Renal cortical epithelial cell (primary cell): ENCODE results near the gene ELOVL1. TPM values are rescaled to one million over a fixed set of nuclear protein-coding genes. Genes with fewer than 3 reads are reported as not detected.

Source experiments
- DNase-seq: peaks from one replicate; pipeline ENCODE4 v3.0.0-alpha.2; 2011; ENCODE audit warnings: low read depth
- total RNA-seq: library from RNA; depleted of rRNA; stranded (reverse); fragments of >200 nt; gene quantifications from 2 replicates; pipeline ENCODE4 v1.2.3, GENCODE V29; 2014

The ELOVL1 gene
- total RNA-seq, 1 donor from 2014 or later = 59.0 TPM

DNA sequence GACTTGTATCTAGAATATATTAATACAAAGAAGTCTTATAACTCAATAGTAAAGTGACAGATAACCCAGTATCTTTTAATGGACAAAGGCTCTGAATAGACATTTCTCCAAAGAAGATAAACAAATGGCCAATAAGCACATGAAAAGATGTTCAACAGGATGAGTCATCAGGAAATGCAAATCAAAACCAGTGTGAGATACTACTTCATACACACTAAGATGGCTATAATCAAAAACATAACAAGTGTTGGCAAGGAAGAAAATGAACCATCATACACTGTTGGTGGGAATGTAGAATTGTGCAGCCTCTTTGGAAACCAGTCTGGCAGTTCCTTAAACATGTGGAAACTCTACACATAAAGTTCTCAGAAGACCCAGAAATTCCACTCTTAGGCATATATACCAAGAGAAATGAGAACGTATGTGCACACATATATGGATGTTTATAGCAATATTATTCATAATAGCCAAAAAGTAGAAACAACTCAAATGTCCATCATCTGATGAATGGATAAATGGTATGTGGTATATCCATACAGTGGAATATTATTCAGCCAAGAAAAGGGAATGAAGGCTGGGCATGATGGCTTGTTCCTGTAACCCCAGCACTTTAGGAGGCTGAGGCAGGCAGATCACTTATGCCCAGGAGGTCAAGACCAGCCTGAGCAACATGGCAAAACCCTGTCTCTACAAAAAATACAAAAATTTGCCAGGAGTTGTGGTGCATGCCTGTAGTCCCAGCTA, 40.1 kb downstream of the ELOVL1 start:
- no peak for DNase-seq

DNA sequence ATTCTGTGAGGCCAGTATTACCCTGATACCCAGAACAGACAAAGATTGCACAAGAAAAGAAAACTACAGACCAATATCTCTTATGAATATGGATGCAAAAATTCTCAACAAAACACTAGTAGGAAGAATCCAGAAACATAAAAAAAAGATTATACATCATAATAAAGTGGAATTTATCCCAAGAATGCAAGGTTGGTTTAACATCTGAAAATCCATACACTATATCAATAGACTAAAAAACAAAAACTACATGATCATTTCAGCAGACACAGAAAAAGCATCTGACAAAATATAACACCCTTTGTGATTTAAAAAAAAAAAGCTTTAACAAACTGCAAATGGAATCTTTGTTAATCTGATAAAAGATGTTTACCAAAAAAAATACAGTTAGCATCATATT, 42.4 kb downstream of the ELOVL1 start:
- DNase-seq = no peak

DNA sequence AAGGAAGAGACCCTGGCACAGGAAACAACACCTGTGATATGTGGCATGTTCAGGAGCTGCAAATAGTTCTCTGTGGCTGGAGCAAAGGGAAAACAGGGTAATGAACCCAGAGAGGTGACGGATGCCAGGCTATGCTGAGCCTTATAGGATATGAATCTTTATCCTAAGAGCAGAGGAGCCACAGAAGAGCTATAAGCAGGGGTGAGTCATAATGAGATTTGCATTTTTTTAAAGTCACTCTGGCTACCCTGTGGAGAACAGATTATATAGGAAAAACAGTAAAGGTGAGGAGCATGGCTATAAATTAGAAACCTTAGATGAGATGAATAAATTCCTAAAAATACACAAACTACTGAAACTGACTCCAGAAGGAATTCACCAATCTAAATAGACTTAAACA, 43.0 kb downstream of the ELOVL1 start:
- DNase-seq = no peak

DNA sequence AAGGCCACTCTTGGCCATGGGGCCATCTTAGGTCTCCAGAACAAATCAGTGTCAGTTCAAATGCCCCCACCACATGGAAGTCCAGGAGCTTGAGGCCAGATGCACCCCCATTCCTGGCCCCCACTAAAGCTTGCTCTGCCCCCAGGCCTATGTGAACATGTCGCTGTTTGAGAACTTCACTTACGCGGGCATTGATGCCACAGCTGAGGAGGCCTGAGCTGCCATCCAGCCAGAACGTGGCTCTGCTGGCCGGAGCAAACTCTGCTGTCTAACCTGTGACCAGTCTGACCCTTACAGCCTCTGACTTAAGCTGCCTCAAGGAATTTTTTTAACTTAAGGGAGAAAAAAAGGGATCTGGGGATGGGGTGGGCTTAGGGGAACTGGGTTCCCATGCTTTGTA, 45.3 kb downstream of the ELOVL1 start:
- no peak for DNase-seq

DNA sequence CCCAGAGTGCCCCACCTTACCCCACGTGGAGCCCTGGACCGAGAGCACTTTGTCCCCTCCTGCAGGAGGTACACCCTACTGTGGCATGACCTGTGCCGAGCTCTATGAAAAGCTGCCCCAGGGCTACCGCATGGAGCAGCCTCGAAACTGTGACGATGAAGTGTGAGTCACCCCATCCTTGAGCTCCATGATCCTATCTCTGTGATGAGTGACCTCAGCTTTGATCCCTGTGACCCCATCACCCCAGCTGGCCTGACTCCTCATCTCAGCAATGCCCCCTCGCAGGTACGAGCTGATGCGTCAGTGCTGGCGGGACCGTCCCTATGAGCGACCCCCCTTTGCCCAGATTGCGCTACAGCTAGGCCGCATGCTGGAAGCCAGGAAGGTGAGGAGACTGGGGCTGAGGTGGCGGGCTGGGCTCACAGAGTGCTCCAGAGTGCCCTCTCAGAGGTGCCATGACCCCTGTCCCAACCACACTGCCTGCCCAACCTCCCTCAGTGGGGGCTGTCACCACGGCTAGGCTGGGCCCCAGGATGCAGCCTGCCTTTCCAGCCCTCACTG, 46.4 kb downstream of the ELOVL1 start:
- no peak for DNase-seq

DNA sequence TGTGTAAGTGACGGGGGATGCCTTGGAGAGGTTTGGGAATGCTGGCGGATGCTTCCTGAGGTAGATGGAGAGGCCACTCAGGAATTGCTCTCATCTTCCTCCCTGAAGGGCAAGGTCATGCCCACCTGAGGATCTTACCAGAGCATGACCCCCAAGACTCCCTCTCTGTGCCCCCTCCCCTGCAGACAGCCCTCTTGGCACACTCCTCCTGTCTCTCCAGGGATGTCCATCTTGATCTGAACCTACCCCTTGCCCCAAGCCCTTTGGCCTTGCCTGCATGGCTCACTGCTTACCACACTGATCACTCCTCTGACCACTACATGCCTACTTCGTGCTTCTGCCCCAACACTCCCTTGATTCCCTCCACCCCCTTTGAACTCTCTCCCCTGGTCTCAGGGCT, 48.0 kb downstream of the ELOVL1 start:
- peak; percentile 13 for DNase-seq

DNA sequence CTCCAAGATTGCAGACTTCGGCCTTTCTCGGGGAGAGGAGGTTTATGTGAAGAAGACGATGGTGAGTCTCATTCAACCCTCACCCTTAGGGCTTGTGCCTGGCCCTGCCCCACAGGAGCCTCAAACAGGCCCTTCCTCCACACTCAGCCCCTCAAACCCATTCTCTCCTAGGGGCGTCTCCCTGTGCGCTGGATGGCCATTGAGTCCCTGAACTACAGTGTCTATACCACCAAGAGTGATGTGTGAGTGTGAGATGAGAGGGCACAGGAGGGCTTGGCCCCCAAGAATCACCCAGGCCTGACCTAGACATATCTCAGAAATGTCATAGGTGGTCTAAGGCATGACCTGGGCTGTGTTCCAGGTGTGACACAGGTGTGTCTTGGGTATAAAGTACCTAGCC, 48.5 kb downstream of the ELOVL1 start:
- DNase-seq = no peak

DNA sequence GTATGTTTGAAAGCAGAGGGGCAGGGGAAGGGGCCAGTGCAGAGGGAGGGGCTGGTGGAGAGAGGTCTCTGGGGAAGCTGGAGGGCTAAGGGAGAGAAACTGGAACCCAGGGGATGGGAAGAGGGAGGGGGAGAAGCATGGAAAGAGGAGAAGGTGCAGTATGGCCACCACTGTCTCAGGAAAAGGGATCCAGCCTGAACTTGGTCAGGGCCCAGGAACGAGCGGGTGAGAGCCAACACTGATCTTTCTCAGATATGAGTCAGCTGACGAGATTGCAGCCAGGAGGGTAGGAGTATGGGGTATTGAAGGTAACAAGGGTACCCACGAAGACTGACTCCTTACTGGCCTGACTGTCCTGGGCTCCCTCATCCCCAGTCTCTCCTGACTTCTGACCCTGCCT, 49.0 kb downstream of the ELOVL1 start:
- DNase-seq = no peak

DNA sequence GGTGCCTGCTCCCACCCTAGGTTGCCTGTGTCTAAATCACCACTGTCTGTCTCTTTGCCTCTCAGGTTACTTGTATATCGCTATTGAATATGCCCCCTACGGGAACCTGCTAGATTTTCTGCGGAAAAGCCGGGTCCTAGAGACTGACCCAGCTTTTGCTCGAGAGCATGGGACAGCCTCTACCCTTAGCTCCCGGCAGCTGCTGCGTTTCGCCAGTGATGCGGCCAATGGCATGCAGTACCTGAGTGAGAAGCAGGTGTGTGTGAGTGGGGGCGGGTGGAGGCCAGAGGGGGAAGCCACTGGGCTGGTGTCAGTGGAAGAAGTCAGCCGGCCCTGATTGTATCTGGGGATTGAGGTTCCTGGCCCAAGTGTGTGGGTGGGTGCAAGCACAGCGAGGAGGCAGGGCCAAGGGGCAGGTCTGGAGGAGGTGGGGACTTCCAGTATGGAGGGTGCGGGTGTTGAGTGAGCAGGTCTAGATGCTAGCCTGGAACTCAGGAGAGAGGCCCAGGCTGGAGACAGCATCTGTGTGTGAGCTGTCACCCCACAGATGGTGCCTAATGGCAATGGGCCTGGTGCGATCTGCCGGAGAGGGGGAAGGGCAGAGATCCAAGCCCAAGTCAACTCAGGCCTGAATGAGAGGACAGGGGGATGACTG, 49.9 kb downstream of the ELOVL1 start:
- DNase-seq = no peak

DNA sequence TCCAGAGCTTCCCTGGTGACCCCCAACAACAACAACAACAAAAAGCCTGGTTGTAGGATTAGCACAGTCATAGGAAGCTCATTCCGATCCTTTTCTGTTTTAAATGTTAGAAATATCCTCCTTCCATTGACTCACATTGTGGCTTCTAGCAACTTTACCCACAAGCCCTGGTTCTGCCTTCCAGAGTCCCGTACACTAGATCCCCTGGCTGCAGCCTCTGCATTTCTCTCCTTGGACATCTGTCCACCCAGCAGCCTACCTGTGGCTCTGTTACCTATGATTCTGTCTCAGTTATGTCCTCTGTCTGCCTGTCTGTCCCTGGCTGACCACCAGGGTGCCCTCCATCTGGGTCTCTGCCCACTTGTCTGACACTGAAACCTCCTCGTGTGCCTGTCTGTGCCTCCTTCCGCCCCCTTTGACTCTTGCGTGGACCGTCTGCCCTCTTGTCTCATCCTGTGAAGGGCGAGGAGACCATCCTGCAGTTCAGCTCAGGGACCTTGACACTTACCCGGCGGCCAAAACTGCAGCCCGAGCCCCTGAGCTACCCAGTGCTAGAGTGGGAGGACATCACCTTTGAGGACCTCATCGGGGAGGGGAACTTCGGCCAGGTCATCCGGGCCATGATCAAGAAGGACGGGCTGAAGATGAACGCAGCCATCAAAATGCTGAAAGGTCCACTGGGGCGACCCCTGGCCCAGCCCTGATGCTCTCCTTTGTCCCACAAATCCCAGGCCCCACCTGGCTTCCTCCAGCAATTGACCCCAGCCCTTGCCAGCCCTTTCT, 50.9 kb downstream of the ELOVL1 start:
- DNase-seq = no peak

DNA sequence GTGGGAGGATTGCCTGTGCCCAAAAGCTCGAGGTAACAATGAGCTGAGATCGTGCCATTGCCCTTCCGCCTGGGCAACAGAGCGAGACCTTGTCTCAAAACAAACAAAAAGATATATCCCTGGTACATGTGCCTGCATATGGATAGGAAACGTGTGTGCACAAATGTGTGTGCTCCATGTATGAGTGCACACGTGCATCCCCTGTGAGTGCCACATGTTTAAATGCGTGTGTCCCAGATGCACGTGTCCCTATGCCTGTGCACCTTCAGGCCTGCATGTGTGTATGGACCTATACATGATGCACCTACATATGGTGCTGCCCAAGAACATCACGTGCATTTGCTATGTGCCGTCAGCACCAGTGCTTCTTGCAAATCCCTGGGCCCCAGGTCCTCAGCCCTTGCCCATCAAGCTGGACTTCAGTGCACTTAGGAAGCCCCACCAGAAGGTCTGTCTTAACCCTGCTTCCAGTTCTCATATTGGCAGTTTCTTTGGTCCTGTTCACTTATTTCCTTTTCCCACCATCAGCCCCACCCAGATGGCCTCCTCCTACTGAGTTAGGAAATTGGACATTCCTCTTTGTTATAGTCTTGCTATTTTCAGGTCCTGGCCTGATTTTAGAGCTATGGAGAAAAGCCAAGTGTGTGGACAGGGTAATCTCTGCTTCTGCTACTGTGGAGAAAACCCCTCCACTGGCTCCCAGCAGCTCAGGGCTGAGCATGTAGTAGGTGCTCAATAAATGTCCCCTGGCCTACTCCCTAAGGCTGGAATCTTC, 51.7 kb downstream of the ELOVL1 start:
- no peak for DNase-seq

DNA sequence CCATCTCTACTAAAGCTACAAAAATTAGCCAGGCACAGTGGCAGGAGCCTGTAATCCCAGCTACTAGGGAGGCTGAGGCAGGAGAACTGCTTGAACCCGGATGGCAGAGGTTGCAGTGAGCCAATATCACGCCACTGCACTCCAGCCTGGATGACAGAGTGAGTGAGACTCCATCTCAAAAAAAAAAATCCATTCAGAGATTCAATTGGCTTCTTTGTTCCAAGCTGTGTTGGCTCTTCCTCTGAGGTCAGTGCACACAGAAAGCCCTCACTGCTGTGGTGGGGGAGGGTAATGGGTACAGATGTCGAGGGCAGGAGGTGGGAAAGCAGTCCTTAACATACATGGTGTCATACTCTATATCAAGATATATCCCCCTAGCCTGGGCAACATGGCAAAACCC, 52.3 kb downstream of the ELOVL1 start:
- DNase-seq = no peak

DNA sequence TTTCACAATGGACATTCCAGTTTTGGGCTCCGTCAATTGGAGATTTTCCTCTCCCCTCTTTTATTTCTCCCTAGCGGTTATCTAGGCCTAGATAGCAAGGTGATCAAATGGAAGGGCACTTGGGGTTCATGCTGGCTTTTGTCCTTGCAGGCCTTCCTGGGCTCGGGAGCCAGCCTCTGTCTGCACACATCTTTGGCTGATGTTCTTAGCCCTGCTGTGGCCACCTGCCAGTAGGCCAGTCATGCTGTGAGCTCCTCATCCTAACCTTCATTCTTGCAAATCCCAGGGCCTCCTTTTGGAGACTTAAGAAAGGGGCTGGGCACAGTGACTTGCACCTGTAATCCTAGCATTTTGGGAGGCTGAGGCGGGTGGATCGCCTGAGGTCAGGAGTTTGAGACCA, 53.6 kb downstream of the ELOVL1 start:
- no peak for DNase-seq

DNA sequence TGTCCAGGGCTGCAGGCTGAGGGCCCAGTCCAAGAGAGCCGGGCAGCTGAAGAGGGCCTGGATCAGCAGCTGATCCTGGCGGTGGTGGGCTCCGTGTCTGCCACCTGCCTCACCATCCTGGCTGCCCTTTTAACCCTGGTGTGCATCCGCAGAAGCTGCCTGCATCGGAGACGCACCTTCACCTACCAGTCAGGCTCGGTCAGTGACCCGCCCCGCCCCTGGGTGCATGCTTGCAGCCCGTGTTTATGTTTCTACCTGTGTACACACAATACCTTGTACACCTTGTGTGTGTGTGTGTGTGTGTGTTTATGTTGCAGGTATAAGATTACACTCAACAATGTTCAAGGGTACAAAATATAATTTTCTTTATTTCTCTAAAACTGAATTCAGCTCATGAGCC, 54.0 kb downstream of the ELOVL1 start:
- DNase-seq = no peak

Other genes with a start within 250 kb of the ELOVL1 start
- gene EBNA1BP2, start 195.7 kb downstream of the ELOVL1 start, total RNA-seq = 70.9 and 91.5 TPM in 2 replicates
- gene CFAP57, start 195.7 kb downstream of the ELOVL1 start, total RNA-seq = 3.9 TPM in 1 of 2 replicates, not detected in the other
- 3.9 and 12.0 TPM in 2 replicates for gene TMEM125, start 98.0 kb downstream of the ELOVL1 start, total RNA-seq
- 0.15 and 3.0 TPM in 2 replicates for gene C1orf210, start 82.4 kb downstream of the ELOVL1 start, total RNA-seq
- 0.94 and 10.9 TPM in 2 replicates for gene TIE1, start 67.0 kb downstream of the ELOVL1 start, total RNA-seq
- gene MPL, start 30.2 kb downstream of the ELOVL1 start, total RNA-seq = not detected in 2 replicates
- gene CDC20, start 9.0 kb downstream of the ELOVL1 start, total RNA-seq = 2.1 and 42.5 TPM in 2 replicates
- 40.2 and 59.4 TPM in 2 replicates for gene MED8, start 21.8 kb upstream of the ELOVL1 start, total RNA-seq
- 6.6 and 28.5 TPM in 2 replicates for gene SZT2, start 21.9 kb upstream of the ELOVL1 start, total RNA-seq
- 28.9 and 81.3 TPM in 2 replicates for gene HYI, start 85.9 kb upstream of the ELOVL1 start, total RNA-seq
- gene PTPRF, start 162.9 kb upstream of the ELOVL1 start, total RNA-seq = 128 and 259 TPM in 2 replicates